ENCODE data around the gene MDFI. TPM values are rescaled to one million over a fixed set of nuclear protein-coding genes. Genes with fewer than 3 reads are reported as not detected.
A peak's percentile ranks its signal among the peaks of the same experiment; 100 is the strongest.

The MDFI gene
- total RNA-seq, 1 donor, result 0.09 TPM

DNA sequence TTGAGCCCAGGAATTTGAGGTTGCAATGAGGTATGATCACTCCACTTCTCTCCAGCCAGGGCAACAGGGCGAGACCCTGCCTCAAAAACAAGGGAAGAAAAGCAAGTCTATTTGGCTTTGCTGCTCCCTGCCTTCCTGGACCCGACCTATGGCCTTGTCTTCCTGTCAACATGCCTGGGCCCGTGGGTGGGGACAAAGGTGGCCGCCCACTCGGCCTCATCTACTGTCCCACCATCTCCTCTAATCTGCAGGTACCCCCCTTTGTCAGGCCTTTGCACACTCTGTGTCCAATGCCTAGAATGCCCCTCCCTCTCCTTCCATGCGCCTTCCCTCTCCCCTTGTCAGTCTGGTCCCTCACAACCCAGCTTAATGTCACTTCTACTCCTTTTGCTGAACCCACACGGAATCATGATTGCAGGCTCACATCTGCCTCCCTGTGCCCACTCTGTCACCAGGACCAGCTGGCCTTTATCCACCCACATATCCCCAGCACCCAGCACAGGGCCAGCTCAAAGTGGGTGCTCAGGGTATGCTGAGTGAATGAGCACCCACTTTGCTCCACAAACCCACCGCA is 40.3 kb downstream of the MDFI start:
- TF ChIP-seq, protein P1, sequence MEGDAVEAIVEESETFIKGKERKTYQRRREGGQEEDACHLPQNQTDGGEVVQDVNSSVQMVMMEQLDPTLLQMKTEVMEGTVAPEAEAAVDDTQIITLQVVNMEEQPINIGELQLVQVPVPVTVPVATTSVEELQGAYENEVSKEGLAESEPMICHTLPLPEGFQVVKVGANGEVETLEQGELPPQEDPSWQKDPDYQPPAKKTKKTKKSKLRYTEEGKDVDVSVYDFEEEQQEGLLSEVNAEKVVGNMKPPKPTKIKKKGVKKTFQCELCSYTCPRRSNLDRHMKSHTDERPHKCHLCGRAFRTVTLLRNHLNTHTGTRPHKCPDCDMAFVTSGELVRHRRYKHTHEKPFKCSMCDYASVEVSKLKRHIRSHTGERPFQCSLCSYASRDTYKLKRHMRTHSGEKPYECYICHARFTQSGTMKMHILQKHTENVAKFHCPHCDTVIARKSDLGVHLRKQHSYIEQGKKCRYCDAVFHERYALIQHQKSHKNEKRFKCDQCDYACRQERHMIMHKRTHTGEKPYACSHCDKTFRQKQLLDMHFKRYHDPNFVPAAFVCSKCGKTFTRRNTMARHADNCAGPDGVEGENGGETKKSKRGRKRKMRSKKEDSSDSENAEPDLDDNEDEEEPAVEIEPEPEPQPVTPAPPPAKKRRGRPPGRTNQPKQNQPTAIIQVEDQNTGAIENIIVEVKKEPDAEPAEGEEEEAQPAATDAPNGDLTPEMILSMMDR (IDR thresholded peaks at IDR 0.05; ENCODE audit: insufficient read depth, low read length), result no peak
- H3K4me3 ChIP-seq (ENCODE audit: low read depth, low read length), result no peak overlapping the region
- no peak for DNase-seq (ENCODE audit: low read depth)

DNA sequence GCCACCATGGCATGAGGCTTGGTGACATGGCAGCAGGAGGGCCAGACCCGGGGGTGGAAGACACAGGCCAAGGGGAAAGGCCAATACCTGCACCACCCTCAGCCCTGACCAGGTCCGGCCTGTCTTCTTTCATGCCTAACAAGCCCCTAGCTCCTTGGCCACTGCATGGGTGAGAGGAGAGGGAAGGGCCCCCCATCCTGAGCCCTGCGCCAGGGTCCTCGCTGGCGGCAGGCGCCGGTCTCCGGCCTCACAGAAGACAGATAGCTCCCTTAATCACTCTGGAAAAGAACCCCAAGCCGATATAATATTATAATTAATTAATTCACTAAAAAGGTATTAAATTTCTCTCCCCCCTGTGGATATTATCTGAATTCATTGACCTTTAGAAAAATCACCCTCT is 41.4 kb downstream of the MDFI start:
- TF ChIP-seq, protein P1 (IDR thresholded peaks at IDR 0.05; ENCODE audit: insufficient read depth, low read length), result no peak
- H3K4me3 ChIP-seq (ENCODE audit: low read depth, low read length), result no peak overlapping the region
- no peak for DNase-seq (ENCODE audit: low read depth)

DNA sequence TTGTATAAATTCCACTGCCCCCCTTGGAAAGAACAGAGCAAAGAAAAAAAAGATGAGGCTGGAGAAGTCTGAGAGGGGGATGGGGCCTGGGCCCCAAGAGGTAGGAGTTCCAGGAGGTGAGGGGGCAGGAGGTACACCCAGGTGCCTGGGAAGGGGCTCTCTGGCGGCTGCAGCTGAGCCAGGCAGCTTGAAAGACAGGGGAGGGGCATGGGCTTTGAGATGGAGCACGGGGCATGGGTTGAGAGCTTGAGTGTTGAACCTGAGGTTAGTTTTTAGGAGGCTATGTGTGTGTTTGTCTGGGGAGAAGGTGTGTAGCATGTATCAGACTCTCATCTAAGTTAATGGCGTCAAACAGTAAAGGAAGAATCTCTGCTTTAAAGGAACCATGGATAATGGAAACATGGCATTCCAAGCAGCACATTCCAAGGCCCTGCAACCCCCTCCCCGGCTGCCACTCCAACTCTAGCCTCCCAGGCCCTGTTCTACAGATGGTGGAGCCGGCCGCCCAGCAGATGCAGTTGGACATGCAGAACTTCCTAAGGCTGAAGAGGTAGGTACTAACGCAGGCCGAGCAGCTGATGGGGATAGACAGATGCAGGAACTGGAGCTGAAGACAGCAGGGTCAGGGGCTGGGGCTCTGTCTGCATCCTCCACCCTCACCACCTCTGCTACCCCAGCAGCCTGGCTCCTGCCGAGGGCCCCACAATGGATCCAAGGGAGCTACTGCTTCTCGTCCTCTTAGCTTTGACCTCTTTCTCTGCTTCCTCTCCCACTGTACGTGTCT is 42.1 kb downstream of the MDFI start:
- no peak for DNase-seq (ENCODE audit: low read depth)
- H3K4me3 ChIP-seq (ENCODE audit: low read depth, low read length), result no peak overlapping the region
- TF ChIP-seq, protein P1 (IDR thresholded peaks at IDR 0.05; ENCODE audit: insufficient read depth, low read length), result no peak

DNA sequence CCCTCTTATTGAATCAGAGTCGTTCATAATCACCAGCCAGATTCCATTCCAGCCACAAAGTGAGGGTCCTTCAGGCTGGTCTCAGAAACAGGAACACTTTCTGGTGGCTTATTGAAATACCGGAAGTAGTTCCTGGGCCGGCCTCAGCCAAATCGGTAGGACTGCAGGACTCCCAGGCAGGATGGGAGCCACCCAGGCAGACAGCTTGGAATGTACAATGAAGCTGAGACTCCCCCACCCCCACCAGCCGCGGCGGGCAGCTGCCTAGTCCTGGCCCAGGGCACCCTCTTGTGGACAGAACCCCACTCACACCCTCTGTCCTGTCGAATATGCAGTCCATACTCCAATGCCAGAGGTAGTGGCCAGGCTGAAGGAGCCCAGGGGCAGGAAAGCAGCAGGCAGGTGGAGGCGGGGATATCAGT is 43.8 kb downstream of the MDFI start:
- TF ChIP-seq, protein P1 (IDR thresholded peaks at IDR 0.05; ENCODE audit: insufficient read depth, low read length), result peak; percentile 90
- H3K4me3 ChIP-seq (ENCODE audit: low read depth, low read length), result no peak overlapping the region

DNA sequence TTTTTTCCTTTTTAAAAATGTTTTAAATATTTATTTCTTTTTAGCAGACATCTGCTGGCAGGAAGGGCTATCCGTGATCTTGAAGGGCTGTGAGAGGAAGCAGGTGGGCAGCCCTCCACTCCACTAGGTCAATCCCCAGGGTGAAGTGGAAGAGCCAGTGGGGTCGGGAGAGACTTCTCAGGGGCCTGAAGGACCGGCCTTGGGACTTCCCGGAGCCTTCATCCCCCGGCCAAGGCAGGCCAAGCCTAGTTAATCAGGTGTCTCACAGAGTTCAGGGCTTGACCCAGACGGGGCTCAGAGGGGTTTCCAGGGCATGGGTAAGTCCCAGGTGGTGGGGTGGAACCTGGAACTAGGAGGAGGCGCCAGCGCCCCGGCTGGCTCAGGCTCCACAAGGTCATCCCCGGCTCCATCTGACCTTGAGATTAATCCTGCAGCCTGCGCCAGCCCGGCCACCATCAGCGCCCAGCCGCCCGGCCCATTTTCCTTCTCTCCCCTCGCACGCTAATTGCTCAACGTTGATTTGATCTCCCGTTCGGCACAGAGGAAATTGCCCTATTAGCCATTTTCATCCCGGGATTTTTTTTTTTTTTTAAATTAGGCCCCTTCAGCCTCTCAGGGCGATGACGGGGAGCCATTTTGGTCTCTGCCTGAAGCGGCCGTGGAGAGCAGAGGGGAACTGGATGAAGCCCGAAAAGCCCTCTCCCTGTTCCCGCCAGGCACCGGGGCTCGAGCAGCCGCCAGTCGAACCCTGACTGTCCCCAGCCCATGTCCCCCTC is 44.4 kb downstream of the MDFI start:
- peak overlapping the region; percentile 42 for H3K4me3 ChIP-seq (ENCODE audit: low read depth, low read length)
- DNase-seq (ENCODE audit: low read depth), result peak; percentile 21
- TF ChIP-seq, protein P1 (IDR thresholded peaks at IDR 0.05; ENCODE audit: insufficient read depth, low read length), result no peak

More for the DNA sequence above, 43.8 kb downstream of the MDFI start:
- peak; percentile 86 for DNase-seq (ENCODE audit: low read depth)

DNA sequence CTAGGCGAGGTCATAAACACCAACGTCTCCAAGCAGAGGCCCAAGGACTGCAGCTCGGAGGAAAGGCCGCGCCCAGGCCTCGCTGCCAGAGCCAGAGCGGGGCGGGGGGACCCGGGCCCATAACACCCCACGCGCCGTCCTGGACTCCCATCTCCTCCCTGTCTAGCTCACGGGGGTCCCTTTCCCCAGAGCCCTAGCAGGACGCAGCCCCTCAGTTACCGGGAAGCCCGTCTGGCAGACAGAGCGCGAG is 44.9 kb downstream of the MDFI start:
- TF ChIP-seq, protein P1 (IDR thresholded peaks at IDR 0.05; ENCODE audit: insufficient read depth, low read length), result no peak
- DNase-seq (ENCODE audit: low read depth), result no peak
- H3K4me3 ChIP-seq (ENCODE audit: low read depth, low read length), result peak overlapping the region; percentile 42

Data from fibroblast of the aortic adventitia (primary cell).